HL-60 (cell line): ENCODE results near the gene WDFY4.

Source experiments
- DNase-seq, 2 experiments: peaks; one replicate each; pipeline ENCODE4 v3.0.0-alpha.2; 2010 to 2020; ENCODE audit warnings: low read depth in 1 of 2, low spot score in 1 of 2
- H3K27ac ChIP-seq: fragments of 250-450 bp; sonication (Bioruptor Pico); replicated peaks from 2 replicates; pipeline ENCODE4 v1.5.1; 2020; ENCODE audit warnings: mild to moderate bottlenecking, moderate library complexity
- H3K27me3 ChIP-seq: fragments of 250-450 bp; sonication (Bioruptor Pico); 2 replicates; pipeline ENCODE4 v1.5.1; 2021; ENCODE audit warnings: mild to moderate bottlenecking, moderate library complexity; ENCODE audit not compliant: insufficient read depth, poor library complexity, severe bottlenecking
- H3K4me3 ChIP-seq: replicated peaks from 2 replicates; pipeline ENCODE4 v1.5.1; 2011; ENCODE audit warnings: mild to moderate bottlenecking, control low read depth, low read length; ENCODE audit not compliant: insufficient read depth
- CTCF ChIP-seq: IDR thresholded peaks from one replicate; pipeline ENCODE4 v1.5.1; 2011; ENCODE audit warnings: low read length, control low read depth, inconsistent platforms; ENCODE audit not compliant: insufficient read depth
- GABPA ChIP-seq: IDR thresholded peaks from 2 replicates; pipeline ENCODE4 v1.6.1; 2012; ENCODE audit warnings: low read depth
- POLR2AphosphoS5 ChIP-seq: IDR thresholded peaks from 2 replicates; pipeline ENCODE4 v1.6.1; 2012; ENCODE audit warnings: low read depth
- REST ChIP-seq: IDR thresholded peaks from 2 replicates; pipeline ENCODE4 v1.6.1; 2012; ENCODE audit warnings: low read depth; ENCODE audit not compliant: insufficient replicate concordance
- SPI1 ChIP-seq: IDR thresholded peaks from 2 replicates; pipeline ENCODE4 v1.6.1; 2012; ENCODE audit warnings: low read depth, mild to moderate bottlenecking, borderline replicate concordance

The WDFY4 gene

GRCh38 chr10:48651839-48652238 lies 32.8 kb upstream of the WDFY4 start:
- DNase-seq: no peak
- no peak overlapping the region for H3K4me3 ChIP-seq
- TF ChIP-seq GABPA (no peak), CTCF (no peak), POLR2AphosphoS5 (no peak), SPI1 (no peak), REST (no peak)
- no peak overlapping the region for H3K27ac ChIP-seq
- H3K27me3 ChIP-seq: peaks cover 6% of the 10 kb centered on the region

- no peak overlapping the region for H3K27ac ChIP-seq
- TF ChIP-seq POLR2AphosphoS5: no peak
- TF ChIP-seq GABPA: no peak
- no peak for TF ChIP-seq SPI1
- no peak for TF ChIP-seq REST
- no peak for TF ChIP-seq CTCF
- DNase-seq: no peak
- H3K27me3 ChIP-seq: peaks cover 6% of the 10 kb centered on the region
- no peak overlapping the region for H3K4me3 ChIP-seq
Measured at GRCh38 chr10:48652344-48652743, 32.3 kb upstream of the WDFY4 start.

GRCh38 chr10:48653347-48653746 lies 31.3 kb upstream of the WDFY4 start:
- TF ChIP-seq CTCF (no peak), REST (no peak), POLR2AphosphoS5 (no peak), SPI1 (no peak), GABPA (no peak)
- no peak overlapping the region for H3K27ac ChIP-seq
- DNase-seq: no peak
- H3K27me3 ChIP-seq: peaks cover 6% of the 10 kb centered on the region
- H3K4me3 ChIP-seq: no peak overlapping the region
